Parathyroid adenoma (tissue), 2 donors: Measurements from ENCODE around the gene EEFSEC.

ENCODE experiments used
- H2AFZ ChIP-seq: fragments of 300-600 bp; sonication (generic); one replicate; pipeline ENCODE4 v1.7.0; 2017; ENCODE audit warnings: antibody characterized with exemption, mild to moderate bottlenecking
- H3K27ac ChIP-seq: fragments of 300-600 bp; sonication (generic); one replicate; pipeline ENCODE4 v1.7.0; 2017
- H3K27me3 ChIP-seq: fragments of 300-600 bp; sonication (generic); one replicate; pipeline ENCODE4 v1.7.0; 2017; ENCODE audit warnings: low read length; ENCODE audit not compliant: control insufficient read depth, insufficient read depth
- H3K36me3 ChIP-seq: fragments of 300-600 bp; sonication (generic); one replicate; pipeline ENCODE4 v1.7.0; 2017; ENCODE audit warnings: low read length; ENCODE audit not compliant: control insufficient read depth, insufficient read depth
- H3K4me1 ChIP-seq: fragments of 300-600 bp; sonication (generic); one replicate; pipeline ENCODE4 v1.7.0; 2017; ENCODE audit warnings: control low read depth
- H3K4me2 ChIP-seq: fragments of 300-600 bp; sonication (generic); one replicate; pipeline ENCODE4 v1.7.0; 2017; ENCODE audit warnings: low read length
- H3K4me3 ChIP-seq: fragments of 300-600 bp; sonication (generic); one replicate; pipeline ENCODE4 v1.7.0; 2017; ENCODE audit warnings: low read depth, low read length
- H3K79me2 ChIP-seq: fragments of 300-600 bp; sonication (generic); one replicate; pipeline ENCODE4 v1.7.0; 2017; ENCODE audit warnings: control low read depth
- H3K9ac ChIP-seq: fragments of 300-600 bp; sonication (generic); one replicate; pipeline ENCODE4 v1.7.0; 2017; ENCODE audit warnings: mild to moderate bottlenecking
- H3K9me3 ChIP-seq: fragments of 300-600 bp; sonication (generic); one replicate; pipeline ENCODE4 v1.7.0; 2017; ENCODE audit warnings: low read length; ENCODE audit not compliant: control insufficient read depth
- CTCF ChIP-seq: fragments of 300-600 bp; sonication (generic); IDR thresholded peaks from one replicate; pipeline ENCODE4 v1.7.0; 2017; ENCODE audit warnings: antibody characterized with exemption, mild to moderate bottlenecking
- donor health status: primary hyperparathyroidism.

The EEFSEC gene

GRCh38 chr3:128326051-128326823, 173.0 kb downstream of the EEFSEC start:
- no peak overlapping the region for H2AFZ ChIP-seq
- no peaks in the 10 kb centered on the region for H3K79me2 ChIP-seq
- H3K4me3 ChIP-seq, result no peak overlapping the region
- no peaks in the 10 kb centered on the region for H3K27me3 ChIP-seq
- no peaks in the 10 kb centered on the region for H3K9me3 ChIP-seq
- no peak for TF ChIP-seq CTCF
- no peaks in the 10 kb centered on the region for H3K4me1 ChIP-seq
- H3K4me2 ChIP-seq, result no peak overlapping the region
- no peak overlapping the region for H3K9ac ChIP-seq
- H3K27ac ChIP-seq, result no peak overlapping the region
- H3K36me3 ChIP-seq, result no peaks in the 10 kb centered on the region

- Histone ChIP-seq H3K36me3 (no peaks in the 10 kb centered on the region), H3K9me3 (no peaks in the 10 kb centered on the region), H3K27ac (no peak overlapping the region), H3K9ac (no peak overlapping the region), H3K27me3 (no peaks in the 10 kb centered on the region), H3K4me1 (no peaks in the 10 kb centered on the region), H3K4me3 (no peak overlapping the region), H2AFZ (no peak overlapping the region), H3K79me2 (no peaks in the 10 kb centered on the region), H3K4me2 (no peak overlapping the region)
- no peak for TF ChIP-seq CTCF
Observed at GRCh38 chr3:128327606-128328031, 174.3 kb downstream of the EEFSEC start.

- TF ChIP-seq CTCF, result no peak
- H3K79me2 ChIP-seq, result no peaks in the 10 kb centered on the region
- H3K9me3 ChIP-seq, result no peaks in the 10 kb centered on the region
- no peaks in the 10 kb centered on the region for H3K36me3 ChIP-seq
- no peak overlapping the region for H3K27ac ChIP-seq
- no peak overlapping the region for H3K4me2 ChIP-seq
- no peaks in the 10 kb centered on the region for H3K27me3 ChIP-seq
- no peak overlapping the region for H3K4me3 ChIP-seq
- H3K4me1 ChIP-seq, result no peaks in the 10 kb centered on the region
- H2AFZ ChIP-seq, result no peak overlapping the region
- no peak overlapping the region for H3K9ac ChIP-seq
Observed at GRCh38 chr3:128328546-128329458, 175.5 kb downstream of the EEFSEC start.

GRCh38 chr3:128329491-128330213, 176.4 kb downstream of the EEFSEC start:
- Histone ChIP-seq H3K27me3 (no peaks in the 10 kb centered on the region), H3K36me3 (no peaks in the 10 kb centered on the region), H3K4me3 (no peak overlapping the region), H3K27ac (no peak overlapping the region), H3K79me2 (no peaks in the 10 kb centered on the region), H3K9ac (no peak overlapping the region), H3K4me2 (no peak overlapping the region), H2AFZ (no peak overlapping the region), H3K4me1 (no peaks in the 10 kb centered on the region), H3K9me3 (no peaks in the 10 kb centered on the region)
- TF ChIP-seq CTCF, result no peak
